ENCODE data around the gene HID1.

Gene HID1

GRCh38 chr17:74964988-74965622, 7.5 kb downstream of the HID1 start:
- DNase-seq: no peak

- DNase-seq: no peak
These were observed 8.3 kb downstream of the HID1 start for GRCh38 chr17:74964246-74964761.

DNA sequence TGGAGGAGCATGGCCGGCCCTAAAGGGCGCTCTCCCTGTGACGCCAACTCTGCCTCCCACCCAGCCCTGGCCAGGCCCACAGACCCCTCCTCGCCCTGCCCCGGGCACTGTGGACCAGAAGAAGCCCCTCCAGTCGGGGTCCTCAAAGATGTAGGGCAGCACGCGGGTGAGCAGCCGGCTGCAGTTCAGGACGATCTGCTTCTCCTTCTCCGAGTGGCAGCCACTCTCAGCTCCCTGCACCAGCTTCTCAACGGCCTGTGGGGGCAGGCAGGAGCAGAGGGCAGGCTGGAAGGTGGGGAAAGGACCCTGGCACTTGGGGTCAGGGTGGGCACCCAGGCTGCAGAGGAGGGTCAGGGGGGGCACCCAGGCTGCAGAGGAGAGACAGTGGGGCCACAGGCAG, 8.9 kb downstream of the HID1 start:
- no peak for DNase-seq

DNA sequence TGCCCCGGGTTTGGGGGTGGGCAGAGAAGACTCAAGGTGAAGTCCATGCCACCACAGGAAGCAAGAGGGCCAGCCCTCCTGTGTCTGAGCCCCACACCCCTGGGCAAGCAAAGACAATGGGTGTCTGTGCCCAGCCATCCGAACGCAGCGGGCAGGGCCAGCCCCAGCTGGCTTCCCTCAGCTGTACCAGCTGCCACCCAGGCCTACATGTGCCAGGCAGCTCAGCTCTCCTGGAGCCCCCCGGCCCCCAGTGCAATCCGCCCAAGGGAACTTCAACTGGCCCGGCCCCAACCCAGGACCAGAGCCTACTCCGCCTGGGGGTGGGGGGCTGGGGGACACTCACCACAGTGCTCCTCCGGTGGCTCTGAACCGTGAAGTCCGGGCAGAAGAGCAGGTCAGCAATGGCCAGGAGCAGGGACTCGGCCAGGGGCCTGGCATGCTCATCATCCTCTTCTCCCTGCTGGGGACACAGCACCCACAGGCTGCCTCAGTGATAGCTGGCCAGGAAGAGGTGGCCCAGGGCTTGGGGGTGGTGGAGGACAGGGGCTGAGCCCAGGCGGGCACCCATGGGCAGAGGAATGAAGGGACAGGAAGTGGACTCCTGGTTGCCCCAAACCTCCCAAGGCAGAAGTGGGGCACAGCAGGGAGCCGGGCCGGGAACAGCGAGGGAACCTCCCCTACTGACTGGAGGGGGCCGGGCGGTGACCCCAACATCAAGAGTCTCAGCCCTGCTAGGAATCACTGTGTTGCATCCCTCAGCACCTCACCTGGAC, 9.8 kb downstream of the HID1 start:
- DNase-seq: no peak

DNA sequence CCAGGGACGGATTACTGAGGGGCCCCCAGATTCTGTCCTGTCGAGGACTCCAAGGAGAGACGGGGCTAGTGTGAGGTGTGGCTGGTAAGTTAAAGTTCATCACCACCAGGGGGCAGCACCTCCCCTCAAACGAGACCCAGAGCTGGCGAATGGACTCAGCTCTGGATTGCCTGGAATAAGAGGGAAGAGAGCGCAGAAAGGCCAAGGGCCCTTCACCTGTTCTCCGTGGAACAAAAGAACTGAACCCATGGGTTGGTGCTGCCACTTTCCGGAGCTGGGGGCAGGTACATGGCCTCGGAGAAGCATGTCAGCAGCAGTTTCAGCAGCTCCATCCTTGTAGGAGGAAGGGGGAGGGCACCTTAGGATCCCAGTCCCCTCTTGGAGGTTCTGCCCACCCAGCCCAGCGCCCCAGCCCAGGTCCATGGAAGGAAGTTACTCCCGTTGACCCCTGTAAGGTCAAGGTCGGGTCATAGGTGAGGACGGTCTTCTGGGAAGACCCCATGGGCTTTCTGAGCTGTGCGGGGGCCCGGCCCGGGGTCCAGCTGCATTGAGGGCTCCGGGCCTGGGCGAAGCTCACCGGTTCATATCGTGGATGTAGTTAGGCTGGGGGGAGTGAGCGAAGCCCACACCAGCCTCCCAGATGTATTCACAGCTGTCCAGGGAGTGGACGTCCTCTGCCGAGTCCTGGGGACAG, 10.8 kb downstream of the HID1 start:
- DNase-seq: no peak

DNA sequence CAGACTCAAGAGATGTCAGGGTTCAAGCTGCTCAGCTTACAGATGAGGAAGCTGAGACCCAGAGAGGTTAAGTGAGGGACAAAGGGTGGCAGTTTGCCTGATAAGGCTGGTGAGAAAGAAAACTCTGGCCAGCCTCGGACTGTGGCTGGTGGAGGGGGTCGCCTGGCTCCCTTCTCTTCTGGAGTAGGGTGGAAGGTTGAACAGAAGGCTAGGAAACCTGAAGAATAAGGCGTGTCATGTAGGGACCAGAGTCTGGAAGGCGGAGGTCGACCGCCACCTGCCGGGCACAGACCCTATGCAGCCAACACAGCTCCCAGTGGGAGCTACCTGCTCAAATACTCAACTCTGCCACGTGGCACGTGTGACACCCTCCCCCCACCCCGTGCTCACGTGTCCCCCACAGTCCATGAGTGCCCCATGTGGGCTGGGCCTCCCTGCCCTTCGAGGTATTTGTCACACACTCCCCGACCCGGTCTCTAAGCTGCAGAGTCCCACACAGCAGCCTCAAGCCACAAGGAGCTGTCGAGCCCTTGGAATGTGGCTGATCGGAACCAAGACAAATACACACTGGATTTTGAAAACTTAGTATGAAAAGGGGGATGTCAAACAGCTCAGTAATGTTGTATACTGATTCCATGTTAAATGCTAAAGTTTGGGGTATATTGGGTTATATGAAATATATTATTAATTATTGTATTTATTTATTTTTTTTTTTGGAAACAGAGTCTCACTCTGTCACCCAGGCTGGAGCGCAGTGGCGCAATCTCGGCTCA, 11.8 kb downstream of the HID1 start:
- no peak for DNase-seq

DNA sequence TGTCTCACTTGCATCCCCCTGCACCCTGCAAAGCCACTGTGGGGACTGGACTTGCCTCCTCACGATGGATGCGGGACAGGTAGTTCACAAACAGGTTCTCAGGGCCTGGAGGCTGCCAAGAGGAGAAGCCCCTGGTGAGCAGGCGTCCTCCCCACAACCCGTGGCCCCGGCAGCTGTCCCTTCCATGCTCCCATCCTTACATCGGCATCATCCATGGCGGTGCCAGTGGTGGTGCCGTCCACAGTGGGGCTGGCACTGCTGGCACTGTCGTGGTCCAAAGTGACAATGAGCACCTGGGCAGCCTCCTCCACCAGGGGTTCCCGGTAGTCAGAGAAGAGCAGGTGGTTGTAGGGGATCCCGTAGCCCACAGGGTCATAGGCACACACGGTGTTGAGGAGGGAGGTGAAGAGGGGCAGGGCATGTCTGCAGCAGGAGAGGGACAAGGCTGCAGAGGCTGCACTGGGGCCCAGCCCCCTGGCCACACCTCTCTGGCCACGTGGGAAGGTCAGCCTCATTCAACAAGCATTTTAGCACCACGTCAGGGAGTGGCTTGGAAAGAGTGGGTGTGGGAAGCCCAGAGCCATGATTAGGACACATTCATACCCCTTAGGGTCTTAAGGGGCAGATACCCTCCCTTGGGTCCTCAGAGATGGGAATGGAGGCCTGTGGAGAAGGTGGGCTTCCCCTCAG, 12.6 kb downstream of the HID1 start:
- no peak for DNase-seq

- peak; percentile 19 for DNase-seq
These were observed 14.4 kb downstream of the HID1 start for GRCh38 chr17:74957935-74958740.

GRCh38 chr17:74956093-74956492, 16.5 kb downstream of the HID1 start:
- DNase-seq: no peak

GRCh38 chr17:74954665-74955421, 17.7 kb downstream of the HID1 start:
- DNase-seq: no peak

- DNase-seq: no peak
These were observed 18.4 kb downstream of the HID1 start for GRCh38 chr17:74954115-74954514.

GRCh38 chr17:74953134-74953687, 19.3 kb downstream of the HID1 start:
- no peak for DNase-seq

DNA sequence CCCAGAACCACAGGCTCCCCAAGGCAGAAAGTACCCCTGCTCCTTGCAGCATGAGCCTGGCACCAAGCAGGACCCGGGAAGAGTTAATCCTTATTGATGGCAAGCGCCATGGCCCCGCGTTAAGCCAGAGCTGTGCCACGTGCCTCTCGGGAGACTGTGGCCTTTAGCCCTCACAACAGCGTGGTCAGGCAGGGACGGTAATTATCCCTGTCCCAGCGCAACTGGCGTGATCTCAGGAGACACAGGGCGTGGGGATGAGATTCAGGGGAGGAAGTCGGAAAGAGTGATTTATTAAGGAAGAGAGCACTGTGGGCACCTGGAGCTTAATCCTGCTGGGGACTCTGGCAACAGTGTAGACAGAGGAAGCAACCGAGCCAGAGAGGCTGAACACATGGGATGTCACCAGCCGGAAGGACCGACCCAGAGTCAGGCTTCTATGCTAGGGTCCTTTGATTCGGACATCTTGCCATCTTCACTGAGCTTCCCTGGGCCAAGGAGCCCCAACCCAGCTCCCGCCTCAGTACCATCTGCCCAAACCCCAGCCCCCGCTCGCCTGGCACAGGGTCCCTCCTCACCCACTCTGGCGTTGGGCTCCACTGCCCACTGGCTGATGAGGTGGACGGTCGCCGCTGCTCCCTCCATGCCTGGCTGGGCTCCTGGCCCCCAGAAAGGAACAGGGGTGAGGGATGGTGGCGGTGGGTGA, 20.0 kb downstream of the HID1 start:
- DNase-seq: no peak

- DNase-seq: no peak
These were observed 20.7 kb downstream of the HID1 start for GRCh38 chr17:74951680-74952421.

DNA sequence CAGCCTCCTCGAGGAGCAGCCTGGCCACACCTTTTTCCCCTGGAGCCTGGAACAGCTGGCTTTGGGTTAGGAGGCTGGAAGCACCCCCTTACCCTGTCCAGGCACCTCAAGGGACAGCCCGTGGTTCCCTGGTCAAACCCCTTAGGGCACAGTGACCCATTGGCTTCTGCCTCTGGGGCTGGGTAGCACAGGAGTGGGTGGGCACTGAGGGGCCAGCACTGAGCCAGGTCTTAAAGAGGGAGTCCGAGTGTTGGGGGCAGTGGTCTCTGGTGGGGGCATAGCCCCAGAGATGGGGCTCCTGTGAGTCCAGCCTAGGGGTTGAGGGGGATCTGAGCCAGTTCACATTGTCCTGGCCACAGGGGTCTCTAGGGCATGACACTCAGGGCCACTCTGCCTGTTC, 21.5 kb downstream of the HID1 start:
- DNase-seq: no peak

GRCh38 chr17:74950207-74950606, 22.4 kb downstream of the HID1 start:
- no peak for DNase-seq

DNA sequence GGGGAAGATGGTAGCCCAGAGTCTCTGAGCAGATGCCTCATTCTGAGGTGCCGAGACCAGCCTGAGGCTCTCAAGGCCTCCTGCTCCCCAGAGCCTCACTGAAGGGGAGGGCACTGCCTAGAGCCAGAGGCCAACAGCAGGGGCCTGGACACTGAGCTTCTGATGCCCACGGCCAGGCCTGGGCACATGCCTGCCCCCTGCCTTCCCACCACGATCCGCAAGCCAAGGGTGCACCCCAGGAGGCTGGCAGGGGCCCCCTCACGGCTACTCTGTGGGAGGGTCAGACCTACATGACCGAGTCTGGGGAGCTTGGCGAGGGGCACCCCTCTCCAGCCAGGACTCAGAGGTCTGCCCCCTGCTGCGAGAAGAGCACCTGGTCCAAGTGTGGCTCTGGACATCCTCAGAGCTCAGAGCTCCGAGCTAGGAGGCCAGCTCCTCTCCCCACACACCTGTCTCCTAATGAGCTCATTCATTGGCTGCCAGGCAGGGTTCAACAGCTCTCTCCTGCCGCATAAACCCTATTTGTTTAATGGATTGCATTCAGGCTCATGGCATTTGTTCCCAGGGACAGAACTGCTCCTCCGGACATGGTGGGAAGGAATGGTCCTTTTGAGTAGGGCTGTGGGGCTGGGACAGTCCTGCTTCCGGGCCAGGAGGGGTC, 23.0 kb downstream of the HID1 start:
- no peak for DNase-seq

DNA sequence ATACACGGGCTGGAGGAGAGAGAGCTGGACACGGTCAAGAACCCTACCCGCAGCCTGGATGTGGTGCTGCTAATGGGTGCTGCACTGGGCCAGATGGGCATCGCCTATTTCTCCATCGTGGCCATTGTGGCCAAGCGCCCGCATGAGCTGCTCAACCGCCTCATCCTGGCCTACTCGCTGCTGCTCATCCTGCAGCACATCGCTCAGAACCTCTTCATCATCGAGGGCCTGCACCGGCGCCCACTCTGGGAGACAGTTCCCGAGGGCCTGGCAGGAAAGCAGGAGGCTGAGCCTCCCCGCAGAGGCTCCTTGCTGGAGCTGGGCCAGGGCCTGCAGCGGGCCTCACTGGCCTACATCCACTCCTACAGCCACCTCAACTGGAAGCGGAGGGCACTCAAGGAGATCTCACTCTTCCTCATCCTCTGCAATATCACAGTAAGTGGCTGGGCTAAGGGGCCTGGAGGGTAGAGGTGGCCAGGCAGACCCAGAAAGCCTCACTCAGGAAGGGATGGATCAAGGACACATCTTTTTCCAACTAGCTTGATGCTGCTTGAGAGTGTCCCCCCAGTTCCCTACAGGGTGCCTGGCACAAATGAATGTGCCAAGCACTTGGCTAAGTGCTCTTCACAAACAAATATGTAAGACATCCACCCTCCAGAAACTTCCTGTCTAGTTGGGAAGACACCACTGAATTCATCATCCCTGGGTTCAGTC, 25.4 kb downstream of the HID1 start:
- no peak for DNase-seq

Data from NCI-H1417 treated with DMSO at 0.1 percent for 48 hours (cell line).